ENCODE data around the gene TNRC18.
"Not testable (repeated sequence)": the region's sequence is repeated elsewhere in the genome, so short reads cannot be mapped to it uniquely, and the experiment has no call there.

- TF ChIP-seq CTCF, POLR2A (IDR thresholded peaks at IDR 0.05): not testable (repeated sequence)
Measured at GRCh38 chr7:5287373-5287772, 136.3 kb downstream of the TNRC18 start.

All from lower leg skin (tissue), 3 donors.